ENCODE measurements around the gene ZNF224. TPM values are rescaled to one million over a fixed set of nuclear protein-coding genes. Genes with fewer than 3 reads are reported as not detected.

The ZNF224 gene
- 11.4 and 15.3 TPM in 2 replicates for total RNA-seq

GRCh38 chr19:44093931-44094765 is at the start of gene ZNF224:
Gene ZNF224, plus strand, starts transcription at chr19:44094361. Its CDS starts 3,513 bp downstream, at chr19:44097874.
- DNase-seq (ENCODE audit: extremely low read depth, low read depth, low spot score), result no peak

- no peak for DNase-seq (ENCODE audit: extremely low read depth, low read depth, low spot score)
These were observed 43.2 kb upstream of the ZNF224 start for GRCh38 chr19:44050740-44051649.

- peak; percentile 58 for DNase-seq (ENCODE audit: extremely low read depth, low read depth, low spot score)
These were observed 42.3 kb upstream of the ZNF224 start, which contains the start of gene ZNF223 for GRCh38 chr19:44051650-44052402. Gene ZNF223, plus strand, starts transcription at chr19:44052036. Its CDS starts 3,141 bp downstream, at chr19:44055177.

- no peak for DNase-seq (ENCODE audit: extremely low read depth, low read depth, low spot score)
These were observed 38.3 kb upstream of the ZNF224 start for GRCh38 chr19:44055870-44056269.

DNA sequence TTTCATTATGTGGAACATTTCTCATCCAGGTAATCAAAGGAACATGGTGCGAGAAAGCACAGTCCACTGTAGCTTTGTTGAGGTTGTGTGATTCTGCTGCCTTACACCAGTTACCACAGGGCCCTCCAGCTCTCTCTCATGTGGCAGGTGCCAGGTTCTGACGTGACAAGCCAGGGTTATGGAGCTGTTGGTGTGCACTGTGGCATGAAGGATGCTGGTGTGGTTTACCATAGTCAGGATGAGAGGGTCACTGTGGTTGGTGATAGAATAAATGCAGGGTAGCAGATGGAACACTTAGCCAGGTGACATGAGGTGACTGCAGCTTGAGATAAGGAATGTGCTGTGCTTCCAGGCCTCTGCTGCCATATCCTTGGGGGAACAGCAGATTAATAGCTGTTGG is 34.9 kb upstream of the ZNF224 start:
- no peak for DNase-seq (ENCODE audit: extremely low read depth, low read depth, low spot score)

DNA sequence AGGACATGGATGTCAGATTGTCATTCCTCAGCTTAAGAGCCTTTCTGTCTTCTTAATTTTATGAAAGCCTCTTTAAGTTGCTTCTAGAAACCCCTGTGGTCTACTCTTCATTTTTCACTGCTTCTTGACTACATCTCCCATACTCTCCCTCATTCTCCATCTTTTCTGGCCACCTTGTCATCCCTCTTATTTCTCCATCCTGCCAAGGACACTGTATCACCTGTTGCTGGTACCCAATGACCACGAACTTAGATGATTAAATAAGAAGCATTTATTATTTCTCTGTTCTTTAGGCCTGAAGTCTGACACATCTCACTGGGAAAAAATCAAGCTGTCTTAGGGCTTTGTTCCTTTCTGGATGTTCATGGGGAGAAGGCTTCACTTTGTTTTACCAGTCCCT is 33.1 kb upstream of the ZNF224 start:
- no peak for DNase-seq (ENCODE audit: extremely low read depth, low read depth, low spot score)

DNA sequence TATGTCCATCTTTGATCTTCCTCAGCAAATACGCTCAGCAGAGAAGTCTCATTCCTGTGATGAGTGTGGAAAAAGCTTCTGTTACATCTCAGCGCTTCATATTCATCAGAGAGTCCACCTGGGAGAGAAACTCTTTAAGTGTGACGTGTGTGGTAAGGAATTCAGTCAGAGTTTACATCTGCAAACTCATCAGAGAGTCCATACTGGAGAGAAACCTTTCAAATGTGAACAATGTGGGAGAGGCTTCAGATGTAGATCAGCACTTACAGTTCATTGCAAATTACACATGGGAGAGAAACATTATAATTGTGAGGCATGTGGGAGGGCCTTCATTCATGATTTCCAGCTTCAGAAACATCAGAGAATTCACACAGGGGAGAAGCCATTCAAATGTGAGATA is 27.9 kb upstream of the ZNF224 start:
- no peak for DNase-seq (ENCODE audit: extremely low read depth, low read depth, low spot score)

DNA sequence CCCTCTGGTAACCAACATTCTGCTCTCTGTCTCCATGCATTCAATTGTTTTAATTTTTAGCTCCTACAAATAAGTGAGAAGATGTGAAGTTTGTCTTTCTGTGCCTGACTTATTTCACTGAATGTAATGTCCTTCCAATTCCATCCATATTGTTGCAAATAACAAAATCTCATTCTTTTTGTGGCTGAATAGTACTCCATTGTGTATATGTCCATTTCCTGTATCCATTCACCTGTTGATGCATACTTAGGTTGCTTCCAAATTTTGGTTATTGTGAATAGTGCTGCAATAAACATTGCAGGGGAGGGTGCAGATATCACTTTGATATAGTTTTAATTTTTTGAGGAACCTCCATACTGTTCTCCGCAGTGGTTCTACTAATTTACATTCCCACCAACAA is 24.7 kb upstream of the ZNF224 start:
- DNase-seq (ENCODE audit: extremely low read depth, low read depth, low spot score), result no peak

GRCh38 chr19:44071824-44072542 is 22.2 kb upstream of the ZNF224 start, which contains the start of gene ZNF284:
Gene ZNF284, plus strand, starts transcription at chr19:44072159. Its CDS starts 4,231 bp downstream, at chr19:44076390.
- DNase-seq (ENCODE audit: extremely low read depth, low read depth, low spot score), result no peak

DNA sequence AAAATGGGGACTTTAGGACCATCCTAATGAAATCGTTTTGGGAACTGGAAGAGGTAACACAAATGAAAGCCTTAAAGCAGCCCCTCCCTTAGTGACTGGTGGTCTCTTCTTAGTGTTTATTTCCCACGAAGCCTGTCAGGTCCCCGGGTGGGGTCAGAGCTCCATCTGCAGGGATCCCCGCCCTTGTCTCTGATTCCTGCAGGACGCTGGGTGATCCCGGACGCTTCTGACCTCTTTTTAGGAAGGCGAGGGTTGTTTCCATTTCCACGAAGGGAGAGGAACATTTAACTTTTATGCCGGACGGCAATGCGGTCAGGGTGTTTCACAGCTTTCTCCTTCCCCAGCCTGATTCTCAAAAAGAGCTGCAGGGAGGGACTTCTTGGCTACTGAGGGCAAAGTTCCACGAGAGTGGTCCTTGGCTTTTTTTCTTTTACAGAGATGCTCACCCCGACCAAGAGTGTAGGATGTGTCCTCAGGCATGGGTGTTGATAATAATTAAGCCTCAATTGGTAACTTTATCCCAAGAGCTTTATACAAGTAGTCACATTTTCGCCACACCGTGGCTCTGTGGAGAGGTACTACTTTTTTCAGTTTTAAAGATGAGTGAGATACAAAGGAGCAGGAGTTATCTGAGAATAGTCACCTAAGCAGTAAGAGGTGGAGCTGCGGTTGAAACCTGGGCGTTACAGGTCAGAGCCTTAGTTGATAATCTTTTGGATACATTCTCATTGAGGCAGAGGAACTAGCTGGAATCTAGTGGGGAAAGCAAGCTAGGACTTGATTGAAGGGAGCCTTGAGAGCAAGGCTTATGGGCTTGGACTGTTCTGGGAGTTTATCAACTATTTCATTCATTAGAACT is 21.4 kb upstream of the ZNF224 start:
- DNase-seq (ENCODE audit: extremely low read depth, low read depth, low spot score), result no peak

GRCh38 chr19:44076325-44076724 is 17.8 kb upstream of the ZNF224 start:
- DNase-seq (ENCODE audit: extremely low read depth, low read depth, low spot score), result no peak

GRCh38 chr19:44092108-44092507 is 2.1 kb upstream of the ZNF224 start:
- DNase-seq (ENCODE audit: extremely low read depth, low read depth, low spot score), result no peak

- DNase-seq (ENCODE audit: extremely low read depth, low read depth, low spot score), result no peak
These were observed 13.6 kb downstream of the ZNF224 start for GRCh38 chr19:44107751-44108150.

GRCh38 chr19:44109458-44109857 is 15.3 kb downstream of the ZNF224 start:
- no peak for DNase-seq (ENCODE audit: extremely low read depth, low read depth, low spot score)

GRCh38 chr19:44111910-44112463 is 17.8 kb downstream of the ZNF224 start:
- no peak for DNase-seq (ENCODE audit: extremely low read depth, low read depth, low spot score)

GRCh38 chr19:44112802-44113137 is 18.6 kb downstream of the ZNF224 start:
- DNase-seq (ENCODE audit: extremely low read depth, low read depth, low spot score), result no peak

- DNase-seq (ENCODE audit: extremely low read depth, low read depth, low spot score), result peak; percentile 93
These were observed 19.1 kb downstream of the ZNF224 start, which contains the start of gene ZNF225 for GRCh38 chr19:44113138-44113783. Gene ZNF225, plus strand, starts transcription at chr19:44113399. Its CDS starts 2,429 bp downstream, at chr19:44115828.

DNA sequence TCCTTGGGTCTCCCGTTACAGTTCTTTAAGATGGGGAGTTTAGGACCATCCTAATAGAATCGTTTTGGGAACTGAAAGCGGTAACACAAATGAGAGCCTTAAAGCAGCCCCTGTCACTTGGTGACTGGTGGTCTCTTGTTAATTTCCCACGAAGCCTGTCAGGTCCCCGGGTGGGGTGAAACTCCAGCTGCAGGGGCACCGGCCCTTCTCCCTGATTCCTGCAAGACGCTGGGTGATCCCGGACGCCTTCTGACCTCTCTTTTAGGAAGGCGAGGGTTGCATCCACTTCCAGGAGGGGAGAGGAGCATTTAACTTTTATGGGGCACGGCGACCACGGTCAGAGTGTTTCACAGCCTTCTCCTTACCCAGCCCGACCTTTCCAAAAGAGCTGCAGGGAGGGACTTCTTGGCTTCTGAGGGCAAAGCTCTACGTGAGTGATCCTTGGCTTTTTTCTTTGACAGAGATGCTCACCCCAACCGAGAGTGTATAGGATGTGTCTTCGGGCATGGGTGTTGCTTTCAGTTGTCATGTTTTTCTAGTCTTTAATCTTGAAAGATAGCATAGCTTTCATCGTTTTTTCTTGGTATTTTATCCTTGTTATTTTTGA is 19.7 kb downstream of the ZNF224 start:
- no peak for DNase-seq (ENCODE audit: extremely low read depth, low read depth, low spot score)
